Keratinocyte (primary cell): ENCODE results near the gene NGF. TPM values are rescaled to one million over a fixed set of nuclear protein-coding genes. Genes with fewer than 3 reads are reported as not detected.
"Not testable (repeated sequence)": the region's sequence is repeated elsewhere in the genome, so short reads cannot be mapped to it uniquely, and the experiment has no call there.

Source experiments
- DNase-seq: peaks from one replicate; pipeline ENCODE4 v3.0.0-alpha.2; 2011; ENCODE audit warnings: low read depth, missing footprints, low spot score
- FAIRE-seq: peaks from 2 replicates; lab custom pipeline; 2011; peaks lifted over from hg19 to GRCh38; lab: Jason Lieb, UNC
- H2AFZ ChIP-seq: 2 replicates; pipeline ENCODE4 v1.6.0; 2012; ENCODE audit warnings: low read length, control low read depth, inconsistent platforms; ENCODE audit not compliant: control insufficient read depth
- H3K27ac ChIP-seq: 2 replicates; pipeline ENCODE4 v1.5.1; 2011; ENCODE audit warnings: low read length; ENCODE audit not compliant: control insufficient read depth, insufficient read depth
- H3K27me3 ChIP-seq: 3 replicates; pipeline ENCODE4 v1.6.0; 2011; ENCODE audit warnings: low read length; ENCODE audit not compliant: control insufficient read depth, insufficient read depth; ENCODE audit errors: extremely low read depth
- H3K36me3 ChIP-seq, 2 experiments: 2 replicates in 1 of 2; 3 replicates in 1 of 2; pipeline ENCODE4 v1.5.1; 2011; ENCODE audit warnings: low read length in 2 of 2, mild to moderate bottlenecking in 1 of 2; ENCODE audit not compliant: control insufficient read depth in 2 of 2, insufficient read depth in 2 of 2; ENCODE audit errors: extremely low read depth in 1 of 2
- H3K4me1 ChIP-seq: 3 replicates; pipeline ENCODE4 v1.5.1; 2011; ENCODE audit warnings: low read length; ENCODE audit not compliant: control insufficient read depth, insufficient read depth; ENCODE audit errors: extremely low read depth
- H3K4me2 ChIP-seq: 3 replicates; pipeline ENCODE4 v1.6.0; 2011; ENCODE audit warnings: low read depth, low read length; ENCODE audit not compliant: control insufficient read depth, insufficient read depth; ENCODE audit errors: extremely low read depth
- H3K4me3 ChIP-seq, 3 experiments: fragments of 200-600 bp in 1 of 3; sonication (generic) in 1 of 3; 2 replicates in 2 of 3; 3 replicates in 1 of 3; pipeline ENCODE4 v1.5.1; 2011 to 2016; ENCODE audit warnings: low read length in 3 of 3, mild to moderate bottlenecking in 3 of 3, control low read depth in 2 of 3, inconsistent platforms in 1 of 3, low read depth in 1 of 3, mixed read lengths in 1 of 3, mixed run types in 1 of 3, moderate library complexity in 1 of 3; ENCODE audit not compliant: control insufficient read depth in 2 of 3, insufficient read depth in 2 of 3; ENCODE audit errors: extremely low read depth in 1 of 3
- H3K79me2 ChIP-seq: 2 replicates; pipeline ENCODE4 v1.6.0; 2012; ENCODE audit warnings: low read length; ENCODE audit not compliant: control insufficient read depth, insufficient read depth
- H3K9ac ChIP-seq: 3 replicates; pipeline ENCODE4 v1.6.0; 2011; ENCODE audit warnings: low read length; ENCODE audit not compliant: control insufficient read depth, insufficient read depth; ENCODE audit errors: extremely low read depth
- H3K9me1 ChIP-seq: 3 replicates; pipeline ENCODE4 v1.6.0; 2011; ENCODE audit warnings: low read length; ENCODE audit not compliant: control insufficient read depth, insufficient read depth; ENCODE audit errors: extremely low read depth
- H3K9me3 ChIP-seq: 2 replicates; pipeline ENCODE4 v1.5.1; 2012; ENCODE audit warnings: low read depth, low read length; ENCODE audit not compliant: control insufficient read depth
- H4K20me1 ChIP-seq: 3 replicates; pipeline ENCODE4 v1.6.0; 2011; ENCODE audit warnings: low read length; ENCODE audit not compliant: control insufficient read depth, insufficient read depth; ENCODE audit errors: extremely low read depth
- EZH2 ChIP-seq: IDR thresholded peaks from one replicate; pipeline ENCODE4 v1.6.1; 2012; ENCODE audit warnings: inconsistent platforms, mild to moderate bottlenecking, low read length, moderate library complexity
- dilution Hi-C: fragments of 300-500 bp; cut with MboI; formaldehyde crosslinking; loops from one replicate; pipeline ENCODE4 v1.7.0; 2020; ENCODE audit warnings: low sequenced_read_pairs; ENCODE audit not compliant: extremely low pct_ligation_motif_present
- polyA plus RNA-seq, 5 experiments: library from polyadenylated mRNA; depleted of rRNA in 3 of 5; stranded (reverse) in 3 of 5; stranded (forward) in 1 of 5; unstranded in 1 of 5; fragments of >200 nt; gene quantifications; 1 replicate in 1 of 5; 2 replicates in 3 of 5; 3 replicates in 1 of 5; pipeline versions ENCODE4 v1.2.1 to v1.2.3, GENCODE V29; 2011 to 2012; ENCODE audit warnings: missing spikeins in 2 of 5, low read depth in 1 of 5, low replicate concordance in 1 of 5
- TF ChIP-seq, protein P1 (sequence below), 3 experiments: IDR thresholded peaks in 1 of 3; conservative IDR thresholded peaks in 1 of 3; optimal IDR thresholded peaks in 1 of 3; 2 replicates in 2 of 3; 3 replicates in 1 of 3; pipeline versions ENCODE3 to v1.5.1; 2011; ENCODE audit warnings: low read length in 3 of 3, mild to moderate bottlenecking in 3 of 3, moderate library complexity in 2 of 3, control low read depth in 1 of 3, inconsistent platforms in 1 of 3; ENCODE audit not compliant: insufficient read depth in 2 of 3; ENCODE audit errors: extremely low read depth in 1 of 3

NGF gene
- polyA plus RNA-seq, 1 donor (not counting 4 experiments of a cell fraction or from before 2014, with no cell fraction given) = 1.2 TPM

DNA sequence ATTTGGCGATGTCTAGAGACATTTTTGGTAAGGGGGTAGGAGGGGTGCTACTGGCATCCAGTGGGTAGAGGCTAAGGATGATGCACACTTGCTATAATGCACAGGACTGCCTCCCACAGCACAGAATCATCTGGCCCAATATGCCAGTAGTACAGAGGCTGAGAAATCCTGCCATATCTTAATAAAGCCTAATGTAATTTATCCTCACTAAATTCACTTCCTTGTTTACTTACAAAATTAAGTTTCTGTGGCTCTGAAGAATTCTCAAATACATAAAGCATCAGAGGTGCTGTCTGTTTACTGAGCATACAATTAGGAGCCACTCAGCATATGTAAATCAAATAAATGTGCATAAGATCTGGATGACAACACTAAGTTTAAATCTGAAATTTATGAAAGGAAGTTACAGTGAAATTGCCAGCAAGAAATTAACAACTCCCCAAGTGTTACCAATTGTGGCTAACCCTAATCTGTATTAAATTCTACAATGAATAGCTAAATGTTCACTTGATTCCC is 26.5 kb downstream of the NGF start:
- peak; percentile 65 for FAIRE-seq
- H3K4me2 ChIP-seq = no peak overlapping the region
- no peak overlapping the region for H2AFZ ChIP-seq
- no peak overlapping the region for H3K9ac ChIP-seq
- peaks cover 10% of the 10 kb centered on the region for H3K4me1 ChIP-seq
- no peaks in the 10 kb centered on the region for H3K79me2 ChIP-seq
- no peak for DNase-seq
- no peaks in the 10 kb centered on the region for H3K9me1 ChIP-seq
- no peak overlapping the region for H3K4me3 ChIP-seq
- dilution Hi-C loops = no loop called here
- no peak overlapping the region for H3K27ac ChIP-seq
- no peaks in the 10 kb centered on the region for H4K20me1 ChIP-seq
- H3K27me3 ChIP-seq = no peaks in the 10 kb centered on the region
- H3K36me3 ChIP-seq = no peaks in the 10 kb centered on the region
- H3K9me3 ChIP-seq = no peaks in the 10 kb centered on the region
- TF ChIP-seq, protein P1, sequence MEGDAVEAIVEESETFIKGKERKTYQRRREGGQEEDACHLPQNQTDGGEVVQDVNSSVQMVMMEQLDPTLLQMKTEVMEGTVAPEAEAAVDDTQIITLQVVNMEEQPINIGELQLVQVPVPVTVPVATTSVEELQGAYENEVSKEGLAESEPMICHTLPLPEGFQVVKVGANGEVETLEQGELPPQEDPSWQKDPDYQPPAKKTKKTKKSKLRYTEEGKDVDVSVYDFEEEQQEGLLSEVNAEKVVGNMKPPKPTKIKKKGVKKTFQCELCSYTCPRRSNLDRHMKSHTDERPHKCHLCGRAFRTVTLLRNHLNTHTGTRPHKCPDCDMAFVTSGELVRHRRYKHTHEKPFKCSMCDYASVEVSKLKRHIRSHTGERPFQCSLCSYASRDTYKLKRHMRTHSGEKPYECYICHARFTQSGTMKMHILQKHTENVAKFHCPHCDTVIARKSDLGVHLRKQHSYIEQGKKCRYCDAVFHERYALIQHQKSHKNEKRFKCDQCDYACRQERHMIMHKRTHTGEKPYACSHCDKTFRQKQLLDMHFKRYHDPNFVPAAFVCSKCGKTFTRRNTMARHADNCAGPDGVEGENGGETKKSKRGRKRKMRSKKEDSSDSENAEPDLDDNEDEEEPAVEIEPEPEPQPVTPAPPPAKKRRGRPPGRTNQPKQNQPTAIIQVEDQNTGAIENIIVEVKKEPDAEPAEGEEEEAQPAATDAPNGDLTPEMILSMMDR (optimal IDR thresholded peaks at IDR 0.05 in 1 of 3, IDR thresholded peaks at IDR 0.05 in 1 of 3, conservative IDR thresholded peaks at IDR 0.05 in 1 of 3; ENCODE audit: extremely low read depth in 1 of 3, insufficient read depth in 2 of 3, low read length in 3 of 3) = no peak
- no peak for TF ChIP-seq EZH2

GRCh38 chr1:115310581-115311473 is 27.2 kb downstream of the NGF start:
- dilution Hi-C loops = no loop called here
- FAIRE-seq = no peak
- H3K27me3 ChIP-seq = no peaks in the 10 kb centered on the region
- H3K4me2 ChIP-seq = no peak overlapping the region
- no peaks in the 10 kb centered on the region for H3K79me2 ChIP-seq
- H3K9me3 ChIP-seq = no peaks in the 10 kb centered on the region
- H2AFZ ChIP-seq = no peak overlapping the region
- no peaks in the 10 kb centered on the region for H3K36me3 ChIP-seq
- H3K27ac ChIP-seq = no peak overlapping the region
- peaks cover 10% of the 10 kb centered on the region for H3K4me1 ChIP-seq
- H3K4me3 ChIP-seq = no peak overlapping the region
- DNase-seq = no peak
- TF ChIP-seq EZH2 = no peak
- TF ChIP-seq, protein P1 (optimal IDR thresholded peaks at IDR 0.05 in 1 of 3, IDR thresholded peaks at IDR 0.05 in 1 of 3, conservative IDR thresholded peaks at IDR 0.05 in 1 of 3; ENCODE audit: extremely low read depth in 1 of 3, insufficient read depth in 2 of 3, low read length in 3 of 3) = no peak
- no peak overlapping the region for H3K9ac ChIP-seq
- H3K9me1 ChIP-seq = no peaks in the 10 kb centered on the region
- no peaks in the 10 kb centered on the region for H4K20me1 ChIP-seq

DNA sequence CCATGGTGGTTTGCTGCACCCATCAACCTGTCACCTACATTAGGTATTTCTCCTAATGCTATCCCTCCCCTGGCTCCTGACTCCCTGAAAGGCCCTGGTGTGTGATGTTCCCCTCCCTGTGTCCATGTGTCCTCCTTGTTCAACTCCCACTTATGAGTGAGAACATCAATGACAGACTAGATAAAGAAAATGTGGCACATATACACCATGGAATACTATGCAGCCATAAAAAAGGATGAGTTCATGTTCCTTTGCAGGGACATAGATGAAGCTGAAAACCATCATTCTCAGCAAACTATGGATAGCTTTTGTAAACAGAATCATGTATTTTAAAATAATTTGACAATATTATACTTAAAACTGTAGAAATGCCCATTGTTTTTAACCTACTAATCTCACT is 28.5 kb downstream of the NGF start:
- dilution Hi-C loops, DNase-seq, H3K27me3 ChIP-seq, H2AFZ ChIP-seq, H4K20me1 ChIP-seq, H3K27ac ChIP-seq, H3K9ac ChIP-seq, H3K9me3 ChIP-seq, H3K9me1 ChIP-seq, H3K4me2 ChIP-seq, H3K36me3 ChIP-seq, H3K79me2 ChIP-seq, FAIRE-seq, H3K4me3 ChIP-seq: not testable (repeated sequence)
- peaks cover 10% of the 10 kb centered on the region for H3K4me1 ChIP-seq
